Right lobe of liver (tissue), 4 donors: ENCODE measurements around the gene ST6GALNAC1.

Source experiments
- POLR2A ChIP-seq: fragments of 450-650 bp; IDR thresholded peaks from one replicate; pipeline ENCODE4 v1.6.1; 2017; ENCODE audit warnings: antibody characterized with exemption, mild to moderate bottlenecking
- TF ChIP-seq, protein P1 (sequence below), 4 donors: fragments of 200-600 bp in 3 of 4; fragments of 450-650 bp in 1 of 4; IDR thresholded peaks; one replicate each; pipeline versions ENCODE4 v1.5.1 to v1.8.0; 2016 to 2022; ENCODE audit warnings: antibody characterized with exemption in 4 of 4, mild to moderate bottlenecking in 2 of 4
- donor health status: DM: no; HTN: no; CAD: no.
- donor health status: DM: no; HTN: no; CAD: no.
- donor health status: DM: no; HTN: yes; CAD: no.

DNA sequence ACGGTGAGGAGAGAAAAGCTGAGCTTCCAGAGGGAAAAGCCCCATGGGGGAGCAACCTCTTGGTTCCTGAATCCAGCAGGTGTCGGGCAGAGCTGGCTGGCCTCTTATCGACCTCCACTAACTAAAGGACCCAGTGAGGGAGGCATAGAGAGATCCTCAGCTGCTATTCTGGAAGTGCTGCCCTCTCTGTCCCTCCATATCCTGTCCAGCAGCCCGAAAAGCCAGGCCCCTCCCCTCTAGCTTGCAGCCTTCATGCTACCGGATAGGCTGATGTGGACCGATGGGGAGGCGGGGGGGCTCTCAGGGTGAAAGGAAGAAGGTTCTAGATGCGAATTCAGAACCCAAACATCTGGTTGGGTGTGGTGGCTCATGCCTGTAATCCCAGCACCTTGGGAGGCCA is 42.3 kb upstream of the ST6GALNAC1 start:
- TF ChIP-seq, protein P1, sequence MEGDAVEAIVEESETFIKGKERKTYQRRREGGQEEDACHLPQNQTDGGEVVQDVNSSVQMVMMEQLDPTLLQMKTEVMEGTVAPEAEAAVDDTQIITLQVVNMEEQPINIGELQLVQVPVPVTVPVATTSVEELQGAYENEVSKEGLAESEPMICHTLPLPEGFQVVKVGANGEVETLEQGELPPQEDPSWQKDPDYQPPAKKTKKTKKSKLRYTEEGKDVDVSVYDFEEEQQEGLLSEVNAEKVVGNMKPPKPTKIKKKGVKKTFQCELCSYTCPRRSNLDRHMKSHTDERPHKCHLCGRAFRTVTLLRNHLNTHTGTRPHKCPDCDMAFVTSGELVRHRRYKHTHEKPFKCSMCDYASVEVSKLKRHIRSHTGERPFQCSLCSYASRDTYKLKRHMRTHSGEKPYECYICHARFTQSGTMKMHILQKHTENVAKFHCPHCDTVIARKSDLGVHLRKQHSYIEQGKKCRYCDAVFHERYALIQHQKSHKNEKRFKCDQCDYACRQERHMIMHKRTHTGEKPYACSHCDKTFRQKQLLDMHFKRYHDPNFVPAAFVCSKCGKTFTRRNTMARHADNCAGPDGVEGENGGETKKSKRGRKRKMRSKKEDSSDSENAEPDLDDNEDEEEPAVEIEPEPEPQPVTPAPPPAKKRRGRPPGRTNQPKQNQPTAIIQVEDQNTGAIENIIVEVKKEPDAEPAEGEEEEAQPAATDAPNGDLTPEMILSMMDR (IDR thresholded peaks at IDR 0.05) = no peak
- no peak for TF ChIP-seq POLR2A
